HS-27A (cell line): Measurements from ENCODE around the gene MOB1A.
A peak's percentile ranks its signal among the peaks of the same experiment; 100 is the strongest.
"Not testable (repeated sequence)": the region's sequence is repeated elsewhere in the genome, so short reads cannot be mapped to it uniquely, and the experiment has no call there.

ENCODE experiments used
- DNase-seq: peaks from one replicate; pipeline ENCODE4 v3.0.0-alpha.2; 2012; ENCODE audit warnings: low read depth, missing footprints

Gene MOB1A

GRCh38 chr2:74178211-74179062, at the start of gene MOB1A:
MOB1A (minus strand) TSS chr2:74178879; CDS start chr2:74178674, 205 bp downstream.
- peak; percentile 96 for DNase-seq

GRCh38 chr2:74227646-74228045, 49.0 kb upstream of the MOB1A start:
- DNase-seq = no peak

- no peak for DNase-seq
These were observed 48.1 kb upstream of the MOB1A start for GRCh38 chr2:74226648-74227213.

GRCh38 chr2:74225698-74226459, 47.2 kb upstream of the MOB1A start:
- DNase-seq = no peak

- DNase-seq = no peak
These were observed 45.5 kb upstream of the MOB1A start for GRCh38 chr2:74223941-74224770.

GRCh38 chr2:74222300-74222650, 43.6 kb upstream of the MOB1A start:
- DNase-seq = no peak

GRCh38 chr2:74221604-74222299, 43.1 kb upstream of the MOB1A start:
- DNase-seq = no peak

GRCh38 chr2:74221091-74221490, 42.4 kb upstream of the MOB1A start:
- no peak for DNase-seq

- DNase-seq = no peak
These were observed 41.3 kb upstream of the MOB1A start for GRCh38 chr2:74219846-74220486.

DNA sequence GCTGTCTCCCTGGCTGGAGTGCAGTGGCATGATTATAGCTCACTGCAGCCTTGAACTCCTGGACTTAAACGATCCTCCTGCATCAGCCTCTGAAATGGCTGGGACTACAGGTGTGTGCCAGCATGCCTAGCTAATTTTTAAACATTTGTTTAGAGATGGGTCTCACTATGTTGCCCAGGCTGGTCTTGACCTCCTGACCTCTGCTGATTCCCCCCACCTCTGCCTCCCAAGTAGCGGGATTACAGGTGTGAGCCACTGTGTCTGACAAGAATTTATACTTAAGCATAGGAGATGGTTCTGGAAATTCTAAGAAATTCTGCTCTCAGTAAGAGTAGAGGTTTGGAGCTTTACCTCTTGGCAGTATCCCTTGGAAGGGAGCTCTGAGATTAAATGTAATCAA, 38.0 kb upstream of the MOB1A start:
- DNase-seq = no peak

DNA sequence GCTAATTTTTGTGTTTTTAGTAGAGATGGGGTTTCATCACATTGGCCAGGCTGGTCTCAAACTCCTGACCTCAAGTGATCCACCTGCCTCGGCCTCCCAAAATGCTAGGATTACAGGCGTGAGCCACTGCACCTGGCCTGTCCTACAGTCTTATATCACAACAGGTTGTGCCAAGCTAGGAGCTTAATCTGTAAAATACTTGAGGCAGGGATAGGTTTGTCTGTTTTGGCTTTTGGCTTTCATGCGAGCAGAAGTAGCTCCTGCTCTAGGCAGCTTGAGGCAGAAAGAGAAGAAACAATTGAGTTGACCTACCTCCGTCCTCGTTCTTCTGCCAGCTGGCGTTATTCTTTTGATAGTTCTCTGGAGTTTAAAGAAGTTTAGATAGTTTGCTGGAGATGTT, 37.1 kb upstream of the MOB1A start:
- not testable (repeated sequence) for DNase-seq

DNA sequence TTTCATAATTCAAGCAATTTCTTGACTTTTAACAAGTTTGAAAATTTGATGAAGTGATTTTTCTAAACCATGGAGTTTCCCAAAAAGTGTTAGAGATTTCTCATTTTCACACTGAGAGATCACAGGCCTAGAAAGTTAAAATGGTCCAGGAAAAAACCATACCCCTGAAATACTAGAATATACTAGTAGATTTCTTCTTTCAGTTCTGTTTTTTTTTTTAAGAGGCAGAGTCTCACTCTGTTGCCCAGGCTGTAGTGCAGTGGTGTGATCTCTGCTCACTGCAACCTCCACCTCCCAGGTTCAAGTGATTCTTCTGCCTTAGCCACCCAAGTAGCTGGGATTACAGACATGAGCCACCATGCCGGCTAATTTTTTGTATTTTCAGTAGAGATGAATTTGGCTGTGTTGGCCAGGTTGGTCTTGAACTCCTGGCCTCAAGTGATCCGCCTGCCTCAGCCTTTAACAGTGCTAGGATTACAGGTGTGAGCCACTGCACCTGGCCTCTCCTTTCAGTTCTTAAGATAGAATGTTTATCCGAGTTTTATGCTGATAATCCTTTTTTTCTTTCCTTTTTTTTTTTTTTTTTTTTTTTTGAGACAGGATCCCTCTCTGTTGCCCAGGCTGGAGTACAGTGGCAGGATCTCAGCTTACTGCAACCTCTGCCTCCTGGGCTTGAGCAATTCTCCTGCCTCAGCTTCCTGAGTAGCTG, 34.2 kb upstream of the MOB1A start:
- no peak for DNase-seq

GRCh38 chr2:74206180-74206688, 27.6 kb upstream of the MOB1A start:
- no peak for DNase-seq

- no peak for DNase-seq
These were observed 26.9 kb upstream of the MOB1A start for GRCh38 chr2:74205596-74205995.

DNA sequence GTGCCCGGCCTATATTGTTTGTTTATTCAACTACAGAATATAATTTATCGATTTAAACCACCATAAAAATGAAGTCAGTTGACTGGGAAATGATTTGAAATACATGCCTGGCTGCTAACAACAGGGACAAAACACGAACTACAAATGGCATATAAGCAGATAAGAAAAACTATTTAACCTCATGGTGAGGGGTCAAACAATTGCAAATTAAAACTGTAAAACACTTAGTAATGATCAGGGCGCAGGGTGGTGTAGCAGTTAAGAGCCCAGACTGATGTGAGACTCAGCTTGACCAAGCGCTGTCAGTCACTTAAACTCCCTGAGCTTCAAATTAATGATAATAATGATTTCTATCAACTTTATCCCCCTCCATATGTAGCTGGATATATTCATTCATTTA, 26.4 kb upstream of the MOB1A start:
- DNase-seq = no peak

DNA sequence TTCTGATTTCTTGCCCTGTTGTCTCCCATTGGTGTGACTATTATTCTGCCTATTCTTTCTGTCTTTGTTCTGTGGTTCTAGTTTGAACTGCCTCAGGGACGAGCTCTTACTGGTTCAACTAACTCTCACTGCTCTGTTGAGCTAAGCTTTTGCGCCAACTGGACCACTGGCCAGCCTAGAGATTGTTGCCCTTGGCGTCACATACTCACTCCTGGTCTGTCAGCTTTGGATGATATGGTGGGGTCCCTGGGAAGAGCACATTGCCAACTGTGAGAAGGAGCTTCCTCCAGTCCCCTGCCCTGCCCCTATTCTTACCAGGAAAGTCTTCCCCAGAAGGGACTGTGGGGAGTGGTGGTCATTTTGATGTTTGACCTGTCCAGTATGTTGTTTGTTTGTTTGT, 25.8 kb upstream of the MOB1A start:
- no peak for DNase-seq

DNA sequence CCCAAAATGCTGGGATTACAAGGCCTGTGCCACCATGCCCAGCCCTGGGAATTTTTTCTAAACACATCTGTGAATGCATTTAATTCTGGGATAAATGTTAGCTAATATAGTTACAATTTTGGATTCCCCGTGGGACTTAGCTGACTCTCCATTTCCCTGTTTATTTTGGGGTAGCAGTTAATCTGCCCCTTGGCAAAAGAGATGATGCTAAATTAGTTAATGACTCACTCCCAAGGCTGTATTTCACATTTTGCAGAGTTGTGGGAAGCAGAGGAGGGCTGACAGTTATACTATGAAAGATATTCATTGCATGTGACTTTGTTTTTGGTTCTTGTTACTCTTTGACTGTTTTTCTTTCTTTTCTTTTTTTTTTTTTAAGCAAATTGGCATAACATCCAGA, 22.9 kb upstream of the MOB1A start:
- no peak for DNase-seq

DNA sequence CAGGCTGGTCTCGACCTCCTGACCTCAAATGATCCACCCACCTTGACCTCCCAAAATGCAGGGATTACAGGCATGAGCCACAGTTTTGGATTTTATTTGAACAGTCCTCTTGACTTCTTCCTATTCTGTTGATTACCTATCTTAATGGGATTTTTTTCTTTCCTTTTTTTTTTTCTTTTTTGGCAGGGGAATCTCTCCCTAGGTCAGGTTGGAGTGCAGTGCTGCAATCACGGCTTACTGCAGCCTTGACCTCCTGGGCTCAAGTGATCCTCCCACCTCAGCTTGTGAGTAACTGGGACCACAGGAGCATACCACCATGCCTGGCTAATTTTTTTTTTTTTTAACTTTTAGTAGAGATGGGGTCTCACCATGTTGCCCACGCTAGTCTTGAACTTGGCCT, 22.5 kb upstream of the MOB1A start:
- no peak for DNase-seq

DNA sequence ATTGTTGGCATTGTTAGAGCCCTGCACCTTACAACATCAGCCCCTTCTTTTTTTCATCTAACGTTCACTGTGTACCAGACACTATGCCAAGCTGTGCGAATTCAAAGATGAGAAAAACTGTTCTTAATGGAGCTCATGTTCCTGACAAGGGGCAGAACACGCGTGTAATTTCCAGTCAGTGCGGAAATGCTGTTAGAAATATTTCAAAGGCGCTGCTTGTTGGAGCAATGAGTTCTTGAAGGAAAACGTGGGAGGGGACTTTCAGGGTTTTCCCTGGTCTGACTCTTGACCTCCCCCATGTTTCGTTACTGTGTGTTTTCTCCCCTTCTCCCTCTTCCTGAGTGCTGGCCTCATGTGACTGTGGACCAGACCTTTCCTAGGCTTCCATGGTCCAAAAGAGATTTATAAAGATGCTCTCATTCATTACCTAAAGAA, 21.2 kb upstream of the MOB1A start:
- no peak for DNase-seq

DNA sequence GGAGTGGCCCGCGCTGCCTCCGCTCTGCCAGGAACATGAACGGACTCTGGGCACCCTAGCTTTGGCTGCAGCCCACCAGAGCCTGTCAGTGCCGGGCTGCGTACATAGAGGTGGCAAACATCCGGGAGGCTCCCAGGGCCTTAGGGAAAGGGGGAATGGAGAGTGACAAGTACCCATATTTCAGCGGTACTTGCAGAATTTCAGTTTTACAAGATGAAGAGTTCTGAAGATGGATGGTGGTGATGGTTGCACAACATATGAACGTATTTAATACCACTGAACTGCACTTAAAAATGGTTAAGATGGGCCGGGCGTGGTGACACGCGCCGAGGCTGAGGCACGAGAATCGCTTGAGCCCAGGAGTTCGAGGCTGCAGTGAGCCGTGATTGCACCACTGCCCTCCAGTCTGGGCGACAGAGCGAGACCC, 20.6 kb upstream of the MOB1A start:
- DNase-seq = no peak
